Mesothelial cell of epicardium (in vitro differentiated cells): ENCODE measurements around the gene BLM. TPM values are rescaled to one million over a fixed set of nuclear protein-coding genes. Genes with fewer than 3 reads are reported as not detected.
A peak's percentile ranks its signal among the peaks of the same experiment; 100 is the strongest.

Experiments
- DNase-seq, 2 experiments: peaks; one replicate each; pipeline ENCODE4 v3.0.0; 2021; ENCODE audit warnings: low spot score in 2 of 2; ENCODE audit not compliant: unreplicated experiment in 2 of 2
- H3K27ac Mint-ChIP-seq: 2 replicates; pipeline ENCODE4 v1.8.0; 2021; ENCODE audit warnings: mixed read lengths
- H3K27me3 Mint-ChIP-seq: 2 replicates; pipeline ENCODE4 v1.8.0; 2021; ENCODE audit warnings: low read depth, mixed read lengths
- H3K36me3 Mint-ChIP-seq: 2 replicates; pipeline ENCODE4 v1.8.0; 2021; ENCODE audit warnings: mixed read lengths
- H3K4me1 Mint-ChIP-seq: 2 replicates; pipeline ENCODE4 v1.8.0; 2021; ENCODE audit warnings: mixed read lengths
- H3K4me3 Mint-ChIP-seq: 2 replicates; pipeline ENCODE4 v1.8.0; 2021; ENCODE audit warnings: mild to moderate bottlenecking, moderate library complexity, mixed read lengths
- H3K9me3 Mint-ChIP-seq: 2 replicates; pipeline ENCODE4 v1.8.0; 2021; ENCODE audit warnings: mixed read lengths
- total RNA-seq: library from RNA; stranded (reverse); gene quantifications from 3 replicates; pipeline ENCODE4 v1.2.1, GENCODE V29; 2021
- TF ChIP-seq, protein P1 (sequence below): fragments of 200-600 bp; sonication (generic); IDR thresholded peaks from one replicate; pipeline ENCODE4 v1.5.0; 2021; ENCODE audit warnings: antibody characterized with exemption; ENCODE audit not compliant: unreplicated experiment

BLM gene
- total RNA-seq, 1 donor from 2014 or later = 13.4 TPM

DNA sequence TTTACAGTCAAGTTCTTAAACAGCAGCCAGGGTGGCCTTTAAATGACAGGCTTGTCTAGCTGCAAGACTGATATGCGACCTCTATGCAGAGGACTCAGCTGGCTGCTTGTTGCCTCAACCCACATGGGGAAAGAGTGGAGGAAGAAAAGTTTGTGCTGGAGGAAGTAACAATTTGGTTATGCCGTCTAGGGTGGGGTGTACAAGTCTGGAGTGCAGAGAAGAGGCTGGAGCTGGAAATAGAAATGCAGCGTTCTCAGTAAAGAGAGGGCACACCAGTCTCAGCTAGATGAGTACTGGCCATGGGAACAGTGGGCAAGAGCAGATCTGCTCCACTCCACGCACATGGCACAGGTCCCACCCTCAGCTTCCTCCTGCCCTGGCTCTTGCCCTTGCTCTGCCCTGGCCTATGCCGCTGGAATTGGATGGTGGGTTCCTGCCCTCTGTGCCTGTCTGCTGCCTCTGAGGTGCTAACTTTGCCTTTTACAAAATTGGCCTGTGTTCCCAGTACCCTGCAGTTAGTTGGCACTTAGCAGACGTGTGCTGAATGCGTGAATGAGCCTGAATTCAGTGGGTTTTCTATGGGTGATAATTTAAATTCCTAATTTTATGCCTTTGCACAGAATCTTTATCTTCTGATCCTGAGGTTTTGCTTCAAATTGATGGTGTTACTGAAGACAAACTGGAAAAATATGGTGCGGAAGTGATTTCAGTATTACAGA, 91.5 kb downstream of the BLM start:
- Mint-ChIP-seq H3K36me3 (peaks cover 7% of the 10 kb centered on the region), H3K9me3 (no peaks in the 10 kb centered on the region), H3K27ac (peak overlapping the region; percentile 11), H3K27me3 (no peaks in the 10 kb centered on the region), H3K4me1 (peaks cover 11% of the 10 kb centered on the region), H3K4me3 (no peak overlapping the region)
- TF ChIP-seq, protein P1, sequence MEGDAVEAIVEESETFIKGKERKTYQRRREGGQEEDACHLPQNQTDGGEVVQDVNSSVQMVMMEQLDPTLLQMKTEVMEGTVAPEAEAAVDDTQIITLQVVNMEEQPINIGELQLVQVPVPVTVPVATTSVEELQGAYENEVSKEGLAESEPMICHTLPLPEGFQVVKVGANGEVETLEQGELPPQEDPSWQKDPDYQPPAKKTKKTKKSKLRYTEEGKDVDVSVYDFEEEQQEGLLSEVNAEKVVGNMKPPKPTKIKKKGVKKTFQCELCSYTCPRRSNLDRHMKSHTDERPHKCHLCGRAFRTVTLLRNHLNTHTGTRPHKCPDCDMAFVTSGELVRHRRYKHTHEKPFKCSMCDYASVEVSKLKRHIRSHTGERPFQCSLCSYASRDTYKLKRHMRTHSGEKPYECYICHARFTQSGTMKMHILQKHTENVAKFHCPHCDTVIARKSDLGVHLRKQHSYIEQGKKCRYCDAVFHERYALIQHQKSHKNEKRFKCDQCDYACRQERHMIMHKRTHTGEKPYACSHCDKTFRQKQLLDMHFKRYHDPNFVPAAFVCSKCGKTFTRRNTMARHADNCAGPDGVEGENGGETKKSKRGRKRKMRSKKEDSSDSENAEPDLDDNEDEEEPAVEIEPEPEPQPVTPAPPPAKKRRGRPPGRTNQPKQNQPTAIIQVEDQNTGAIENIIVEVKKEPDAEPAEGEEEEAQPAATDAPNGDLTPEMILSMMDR = no peak
- DNase-seq = no peak

DNA sequence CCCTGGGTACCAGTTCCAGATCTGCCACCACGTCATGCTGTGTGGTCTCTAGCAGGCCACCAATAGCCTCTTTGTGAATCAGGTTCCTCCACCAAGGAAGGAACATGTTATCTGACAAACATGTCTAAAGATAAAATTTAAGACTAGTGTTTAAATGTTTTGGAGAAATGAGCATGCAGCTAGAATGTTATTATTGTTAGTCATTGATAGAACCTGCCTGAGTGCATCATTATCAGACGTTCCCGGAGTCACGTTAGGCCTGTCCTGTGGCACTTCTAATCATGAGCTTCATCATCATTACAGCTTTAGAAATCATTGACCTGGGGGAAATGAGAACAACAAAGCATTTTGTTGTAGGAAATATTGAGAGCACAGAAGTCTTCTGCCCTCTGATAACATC, 92.4 kb downstream of the BLM start:
- H3K36me3 Mint-ChIP-seq = peaks cover 3% of the 10 kb centered on the region
- no peak overlapping the region for H3K4me3 Mint-ChIP-seq
- TF ChIP-seq, protein P1 = no peak
- no peak overlapping the region for H3K27ac Mint-ChIP-seq
- H3K9me3 Mint-ChIP-seq = no peaks in the 10 kb centered on the region
- DNase-seq = no peak
- H3K27me3 Mint-ChIP-seq = no peaks in the 10 kb centered on the region
- peaks cover 18% of the 10 kb centered on the region for H3K4me1 Mint-ChIP-seq

DNA sequence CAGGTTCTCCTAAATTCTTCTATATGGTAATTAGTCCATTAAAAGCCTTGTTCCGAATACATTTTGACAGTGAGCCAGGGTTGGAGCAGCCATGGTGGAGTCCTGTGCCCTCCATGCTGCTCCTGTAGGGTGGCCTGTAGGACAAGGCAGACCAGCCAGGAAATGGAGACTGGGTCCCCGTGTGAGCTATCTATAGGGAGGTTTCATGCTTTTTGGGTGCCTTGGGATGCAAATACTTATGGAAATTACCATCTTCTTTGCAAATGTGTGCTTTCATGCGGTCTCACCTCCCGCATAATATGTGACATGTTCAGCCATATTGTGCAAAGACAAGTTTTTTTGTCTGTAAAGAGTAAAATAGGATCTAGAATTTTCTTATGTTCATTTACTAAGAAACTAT, 93.2 kb downstream of the BLM start:
- Mint-ChIP-seq H3K9me3 (no peaks in the 10 kb centered on the region), H3K27ac (no peak overlapping the region), H3K4me3 (no peak overlapping the region), H3K36me3 (peaks cover 3% of the 10 kb centered on the region), H3K27me3 (no peaks in the 10 kb centered on the region), H3K4me1 (peaks cover 20% of the 10 kb centered on the region)
- TF ChIP-seq, protein P1 = no peak
- DNase-seq = no peak

DNA sequence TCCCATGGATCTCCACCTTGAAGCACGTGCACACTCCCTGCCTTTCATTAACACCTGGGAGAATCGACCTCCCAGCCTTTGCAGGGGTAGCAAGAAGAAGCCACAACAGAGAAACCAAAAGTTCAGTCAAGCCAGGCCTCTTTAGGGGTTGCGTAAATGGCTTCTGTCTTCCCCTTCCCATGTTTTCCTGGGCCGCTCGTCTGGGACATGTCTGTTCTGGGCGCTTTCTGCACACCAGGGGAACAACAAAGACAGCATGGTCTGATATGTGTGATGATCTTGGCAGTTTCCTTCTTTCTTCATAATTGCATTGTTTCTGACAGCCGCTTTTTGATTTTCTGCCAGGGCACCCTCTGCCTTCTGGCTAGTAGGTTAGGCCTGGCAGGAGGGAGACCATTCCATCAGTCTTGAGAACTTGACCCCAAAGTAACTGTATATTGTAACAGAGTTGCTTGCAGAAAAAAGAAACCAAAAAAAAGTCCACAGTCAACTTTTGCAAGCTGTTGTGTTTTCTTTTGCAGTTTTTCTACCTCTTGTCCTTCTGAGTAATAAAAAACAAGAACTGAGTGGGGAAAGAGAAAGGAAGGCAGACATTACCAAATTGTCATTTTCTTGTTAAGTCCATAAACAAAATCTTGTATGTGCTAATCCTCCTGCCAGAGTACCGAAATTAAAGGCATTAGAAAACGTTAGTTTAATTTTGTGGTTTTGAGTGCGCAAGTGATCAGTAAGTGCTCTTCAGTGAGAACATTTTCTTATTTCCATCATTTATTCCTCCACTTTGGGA, 95.2 kb downstream of the BLM start:
- peaks cover 3% of the 10 kb centered on the region for H3K36me3 Mint-ChIP-seq
- H3K9me3 Mint-ChIP-seq = no peaks in the 10 kb centered on the region
- H3K27ac Mint-ChIP-seq = no peak overlapping the region
- TF ChIP-seq, protein P1 = no peak
- DNase-seq = no peak
- peaks cover 16% of the 10 kb centered on the region for H3K4me1 Mint-ChIP-seq
- no peaks in the 10 kb centered on the region for H3K27me3 Mint-ChIP-seq
- no peak overlapping the region for H3K4me3 Mint-ChIP-seq

DNA sequence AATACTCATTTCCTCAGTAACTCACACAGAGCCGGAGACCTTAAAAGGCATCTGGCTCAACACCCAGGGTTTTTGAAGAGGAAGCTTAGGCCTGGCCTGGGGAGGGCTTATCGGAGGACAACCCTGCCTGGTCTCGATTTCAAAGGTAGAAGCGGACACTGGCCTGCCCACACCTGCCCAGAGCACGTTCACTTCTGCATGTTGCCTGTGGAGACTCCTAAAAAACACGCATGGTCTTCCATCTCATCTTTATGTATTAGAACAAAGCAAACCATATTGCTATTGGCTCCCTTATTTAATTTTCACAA, 95.8 kb downstream of the BLM start:
- H3K27me3 Mint-ChIP-seq = no peaks in the 10 kb centered on the region
- H3K4me3 Mint-ChIP-seq = no peak overlapping the region
- DNase-seq = no peak
- H3K36me3 Mint-ChIP-seq = peaks cover 3% of the 10 kb centered on the region
- no peaks in the 10 kb centered on the region for H3K9me3 Mint-ChIP-seq
- H3K27ac Mint-ChIP-seq = no peak overlapping the region
- TF ChIP-seq, protein P1 = no peak
- H3K4me1 Mint-ChIP-seq = peaks cover 16% of the 10 kb centered on the region
